Left hindlimb (tissue), 1 donor: ENCODE measurements around the gene ZNF276.

Source experiments
- DNase-seq: peaks from one replicate; pipeline ENCODE4 v3.0.0-alpha.2; 2018

The ZNF276 gene

DNA sequence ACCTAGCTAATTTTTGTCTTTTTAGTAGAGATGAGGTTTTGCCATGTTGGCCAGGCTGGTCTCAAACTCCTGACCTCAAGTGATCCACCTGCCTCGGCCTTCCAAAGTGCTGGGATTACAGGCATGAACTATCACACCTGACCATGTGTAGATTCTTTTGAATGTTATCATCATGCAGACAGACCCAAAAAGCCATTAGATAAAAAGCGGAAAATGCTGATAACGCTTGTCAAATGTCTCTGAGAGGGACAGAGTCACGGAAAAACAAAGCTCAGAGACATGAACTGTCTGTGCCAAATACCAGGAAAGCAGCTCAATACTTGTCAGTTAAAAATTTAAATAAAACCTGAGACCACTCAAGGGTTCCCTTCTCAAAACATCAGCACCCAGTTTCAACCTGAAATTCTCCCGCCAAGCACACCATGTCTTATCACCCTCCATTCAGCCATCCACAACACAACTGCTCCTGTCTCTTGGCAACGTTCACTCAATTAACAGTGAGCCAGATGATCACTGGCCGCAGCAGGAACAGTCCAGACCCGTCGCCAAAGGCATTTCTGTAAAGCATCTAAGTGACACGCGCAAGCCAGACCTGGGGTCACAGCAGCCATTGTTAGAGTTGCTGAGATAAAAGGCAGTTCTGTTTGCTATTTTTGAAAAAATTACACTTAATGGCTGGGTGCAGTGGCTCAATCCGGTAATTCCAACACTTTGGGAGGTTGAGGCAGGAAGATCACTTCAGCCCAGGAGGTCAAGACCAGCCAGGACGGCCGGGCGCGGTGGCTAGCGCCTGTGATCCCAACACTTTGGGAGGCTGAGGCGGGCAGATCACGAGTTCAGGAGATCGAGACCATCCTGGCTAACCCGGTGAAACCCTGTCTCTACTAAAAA is 65.4 kb downstream of the ZNF276 start:
- no peak for DNase-seq

DNA sequence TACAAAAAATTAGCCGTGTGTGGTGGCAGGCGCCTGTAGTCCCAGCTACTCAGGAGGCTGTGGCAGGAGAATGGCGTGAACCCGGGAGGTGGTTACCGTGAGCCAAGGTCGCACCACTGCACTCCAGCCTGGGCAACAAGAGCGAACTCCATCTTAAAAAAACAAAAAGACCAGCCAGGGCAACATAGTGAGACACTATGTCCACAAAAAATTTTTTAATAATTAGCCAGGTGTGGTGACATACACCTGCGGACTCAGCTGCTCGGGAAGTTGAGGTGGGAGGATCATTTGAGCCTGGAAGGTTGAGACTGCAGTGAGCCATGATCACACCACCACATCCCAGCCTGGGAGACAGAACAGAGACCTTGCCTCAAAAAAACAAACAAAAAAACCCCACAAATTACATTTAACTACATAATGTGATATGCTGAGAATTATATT is 66.0 kb downstream of the ZNF276 start:
- DNase-seq = no peak
